A375 (cell line): Measurements from ENCODE around the gene PCLO. TPM values are rescaled to one million over a fixed set of nuclear protein-coding genes. Genes with fewer than 3 reads are reported as not detected.

Experiments used
- small RNA-seq: library from RNA; depleted of rRNA; stranded (forward); fragments of <200 nt; gene quantifications from one replicate; pipeline ENCODE3, GENCODE V24; 2014
- total RNA-seq: library from RNA; depleted of rRNA; stranded (reverse); fragments of >200 nt; shearing (Covaris generic); gene quantifications from 2 replicates; pipeline ENCODE4 v1.2.3, GENCODE V29; 2014; rRNA removed

PCLO gene
- 5.9 and 6.8 TPM in 2 replicates for total RNA-seq

GRCh38 chr7:83162402-83163256 is at the start of gene PCLO:
TSS of gene PCLO (minus strand) at chr7:83162884. CDS start at chr7:83162592, 292 bp downstream.

Small RNAs within 50 kb of the gene (small RNA-seq; reads per million reads assigned to genes)
- gene RNA5SP235 = 0.25 reads per million
